BE2C (cell line): ENCODE measurements around the gene MMP7.

Experiments
- DNase-seq: peaks from one replicate; pipeline ENCODE4 v3.0.0-alpha.2; 2020
- H3K27me3 ChIP-seq: fragments of 250-450 bp; sonication (Bioruptor Pico); 2 replicates; pipeline ENCODE4 v1.5.1; 2020; ENCODE audit warnings: mild to moderate bottlenecking
- H3K36me3 ChIP-seq: fragments of 250-450 bp; sonication (Bioruptor Pico); 2 replicates; pipeline ENCODE4 v1.5.1; 2020; ENCODE audit warnings: mild to moderate bottlenecking
- H3K4me1 ChIP-seq: fragments of 250-450 bp; sonication (Bioruptor Pico); 2 replicates; pipeline ENCODE4 v1.5.1; 2020
- H3K4me3 ChIP-seq: 2 replicates; pipeline ENCODE4 v1.5.1; 2011; ENCODE audit warnings: low read depth, low read length
- H3K9me3 ChIP-seq: fragments of 250-450 bp; sonication (Bioruptor Pico); 2 replicates; pipeline ENCODE4 v1.5.1; 2020
- CTCF ChIP-seq: IDR thresholded peaks from 2 replicates; pipeline ENCODE4 v1.5.1; 2012; ENCODE audit warnings: mild to moderate bottlenecking, low read depth, low read length

Gene MMP7

GRCh38 chr11:102538932-102539331, 8.4 kb upstream of the MMP7 start:
- no peak for TF ChIP-seq CTCF
- no peak for DNase-seq
- H3K4me1 ChIP-seq: no peaks in the 10 kb centered on the region
- no peaks in the 10 kb centered on the region for H3K36me3 ChIP-seq
- H3K4me3 ChIP-seq: no peak overlapping the region
- H3K9me3 ChIP-seq: no peaks in the 10 kb centered on the region
- H3K27me3 ChIP-seq: peaks cover 9% of the 10 kb centered on the region; the same call in 1 of the 2 replicates

GRCh38 chr11:102534261-102534872, 3.8 kb upstream of the MMP7 start:
- peak; percentile 41 for TF ChIP-seq CTCF
- DNase-seq: no peak
- H3K36me3 ChIP-seq: no peaks in the 10 kb centered on the region
- H3K27me3 ChIP-seq: peaks cover 14% of the 10 kb centered on the region; the same call in 1 of the 2 replicates
- H3K4me3 ChIP-seq: no peak overlapping the region
- H3K9me3 ChIP-seq: no peaks in the 10 kb centered on the region
- H3K4me1 ChIP-seq: no peaks in the 10 kb centered on the region

GRCh38 chr11:102528618-102529017, 1.9 kb downstream of the MMP7 start:
- H3K27me3 ChIP-seq: 0 out of 2 replicates have a peak, but pooled peaks cover 5% of the 10 kb centered on the region
- H3K4me3 ChIP-seq: no peak overlapping the region
- H3K4me1 ChIP-seq: no peaks in the 10 kb centered on the region
- no peak for DNase-seq
- no peaks in the 10 kb centered on the region for H3K9me3 ChIP-seq
- TF ChIP-seq CTCF: no peak
- H3K36me3 ChIP-seq: no peaks in the 10 kb centered on the region

GRCh38 chr11:102527684-102528083, 2.9 kb downstream of the MMP7 start:
- Histone ChIP-seq H3K9me3 (no peaks in the 10 kb centered on the region), H3K27me3 (0 out of 2 replicates have a peak, but pooled peaks cover 5% of the 10 kb centered on the region), H3K4me3 (no peak overlapping the region), H3K36me3 (no peaks in the 10 kb centered on the region), H3K4me1 (no peaks in the 10 kb centered on the region)
- TF ChIP-seq CTCF: no peak
- DNase-seq: no peak

GRCh38 chr11:102527041-102527440, 3.5 kb downstream of the MMP7 start:
- no peaks in the 10 kb centered on the region for H3K4me1 ChIP-seq
- no peak overlapping the region for H3K4me3 ChIP-seq
- no peak for DNase-seq
- H3K36me3 ChIP-seq: no peaks in the 10 kb centered on the region
- 0 out of 2 replicates have a peak, but pooled peaks cover 5% of the 10 kb centered on the region for H3K27me3 ChIP-seq
- H3K9me3 ChIP-seq: no peaks in the 10 kb centered on the region
- no peak for TF ChIP-seq CTCF

GRCh38 chr11:102523887-102524286, 6.7 kb downstream of the MMP7 start:
- H3K4me3 ChIP-seq: no peak overlapping the region
- no peaks in the 10 kb centered on the region for H3K36me3 ChIP-seq
- no peak for TF ChIP-seq CTCF
- H3K27me3 ChIP-seq: no peaks in the 10 kb centered on the region
- DNase-seq: no peak
- H3K9me3 ChIP-seq: no peaks in the 10 kb centered on the region
- no peaks in the 10 kb centered on the region for H3K4me1 ChIP-seq
